HG03378 (cell line): ENCODE measurements around the gene PIGM.
A peak's percentile ranks its signal among the peaks of the same experiment; 100 is the strongest.
"Not testable (repeated sequence)": the region's sequence is repeated elsewhere in the genome, so short reads cannot be mapped to it uniquely, and the experiment has no call there.

ENCODE experiments used
- ATAC-seq: cut with Tn5 transposase; IDR thresholded peaks from one replicate; pipeline ENCODE4 v1.9.1; 2021; ENCODE audit warnings: mild to moderate bottlenecking, moderate library complexity; ENCODE audit not compliant: unreplicated experiment

The PIGM gene

DNA sequence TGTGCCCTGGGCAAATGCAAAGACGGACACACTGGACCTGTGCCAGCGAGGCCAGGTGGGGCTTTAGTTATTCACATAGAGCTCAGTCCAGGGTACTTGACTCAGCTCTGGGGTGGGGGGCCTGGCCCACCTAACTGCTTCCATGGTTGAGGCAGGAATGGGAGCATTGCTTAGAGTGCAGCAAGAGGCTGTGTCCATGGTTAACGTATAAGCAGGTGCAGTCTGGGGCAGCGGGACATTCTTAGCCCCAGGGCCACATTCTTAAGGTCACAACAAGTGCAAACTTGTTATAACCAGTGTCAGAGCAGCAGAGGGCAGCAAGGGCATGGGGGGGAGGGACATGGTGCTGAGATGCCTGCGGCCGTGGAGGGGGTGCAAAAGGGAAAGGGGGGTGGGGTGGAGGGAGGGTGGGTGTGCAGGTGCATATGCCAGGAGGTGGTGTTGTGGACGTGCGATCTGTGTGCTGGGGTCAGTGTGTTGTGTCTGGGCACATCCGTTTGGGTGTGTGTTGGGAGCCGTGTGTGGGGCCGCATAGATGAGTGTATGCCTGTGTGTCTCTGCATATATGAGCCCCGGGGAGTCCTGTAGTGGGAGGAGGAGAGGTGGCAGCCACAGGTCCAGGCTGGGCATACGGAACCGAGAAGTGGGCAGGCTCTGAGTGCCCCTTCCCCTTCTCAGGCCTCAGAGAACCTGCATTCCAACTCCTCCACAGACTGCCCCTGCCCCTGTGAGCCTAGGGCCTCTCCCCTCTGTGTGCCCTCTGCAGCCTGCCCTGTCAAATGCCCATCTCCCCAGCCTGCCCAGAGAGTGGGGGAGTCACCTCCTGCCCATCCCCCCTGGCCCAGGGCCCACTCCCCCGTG, 29.8 kb upstream of the PIGM start:
- ATAC-seq: no peak

GRCh38 chr1:160058087-160058486, 26.3 kb upstream of the PIGM start:
- ATAC-seq: no peak

GRCh38 chr1:160056648-160057169, 24.9 kb upstream of the PIGM start:
- no peak for ATAC-seq

- no peak for ATAC-seq
These were observed 22.0 kb upstream of the PIGM start for GRCh38 chr1:160053548-160054365.

GRCh38 chr1:160052936-160053335, 21.1 kb upstream of the PIGM start:
- ATAC-seq: no peak

DNA sequence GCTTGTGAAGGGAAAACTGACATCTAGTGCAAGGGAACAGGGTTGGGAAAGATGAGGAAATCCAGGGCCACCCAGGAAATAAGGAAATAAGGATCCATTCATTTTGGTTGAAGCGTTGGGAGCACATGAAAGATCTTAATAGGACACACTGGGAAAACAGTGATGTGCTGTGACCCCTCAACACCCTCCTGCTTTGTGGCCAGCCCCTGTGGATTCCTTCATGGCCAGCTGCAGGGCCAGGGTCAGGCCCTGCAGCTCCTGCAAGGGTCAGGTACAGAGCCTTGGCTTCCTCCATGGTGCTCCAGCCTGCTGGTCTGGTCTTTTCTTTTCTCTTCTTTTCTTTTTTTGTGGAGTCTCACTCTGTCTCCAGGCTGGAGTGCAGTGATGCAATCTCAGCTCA, 18.8 kb upstream of the PIGM start:
- no peak for ATAC-seq

DNA sequence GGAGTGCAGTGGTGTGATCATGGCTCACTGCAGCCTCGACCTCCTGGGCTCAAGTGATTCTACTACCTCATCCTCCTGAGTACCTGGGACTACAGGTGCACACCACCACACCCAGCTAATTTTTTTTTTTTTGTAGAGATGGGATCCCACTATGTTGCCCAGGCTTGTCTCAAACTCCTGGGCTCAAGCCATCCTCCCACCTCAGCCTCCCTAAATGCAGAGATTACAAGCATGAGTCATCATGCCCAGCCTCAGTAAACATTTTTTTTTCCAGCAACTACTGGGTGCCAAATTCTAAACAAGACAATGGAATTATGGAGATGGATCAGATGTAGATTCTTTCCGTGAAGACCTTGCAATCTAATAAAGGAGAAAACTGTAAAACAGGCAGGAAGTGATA, 18.4 kb upstream of the PIGM start:
- not testable (repeated sequence) for ATAC-seq

- ATAC-seq: no peak
These were observed 17.3 kb upstream of the PIGM start for GRCh38 chr1:160049101-160049500.

- no peak for ATAC-seq
These were observed 16.5 kb upstream of the PIGM start for GRCh38 chr1:160048335-160048734.

DNA sequence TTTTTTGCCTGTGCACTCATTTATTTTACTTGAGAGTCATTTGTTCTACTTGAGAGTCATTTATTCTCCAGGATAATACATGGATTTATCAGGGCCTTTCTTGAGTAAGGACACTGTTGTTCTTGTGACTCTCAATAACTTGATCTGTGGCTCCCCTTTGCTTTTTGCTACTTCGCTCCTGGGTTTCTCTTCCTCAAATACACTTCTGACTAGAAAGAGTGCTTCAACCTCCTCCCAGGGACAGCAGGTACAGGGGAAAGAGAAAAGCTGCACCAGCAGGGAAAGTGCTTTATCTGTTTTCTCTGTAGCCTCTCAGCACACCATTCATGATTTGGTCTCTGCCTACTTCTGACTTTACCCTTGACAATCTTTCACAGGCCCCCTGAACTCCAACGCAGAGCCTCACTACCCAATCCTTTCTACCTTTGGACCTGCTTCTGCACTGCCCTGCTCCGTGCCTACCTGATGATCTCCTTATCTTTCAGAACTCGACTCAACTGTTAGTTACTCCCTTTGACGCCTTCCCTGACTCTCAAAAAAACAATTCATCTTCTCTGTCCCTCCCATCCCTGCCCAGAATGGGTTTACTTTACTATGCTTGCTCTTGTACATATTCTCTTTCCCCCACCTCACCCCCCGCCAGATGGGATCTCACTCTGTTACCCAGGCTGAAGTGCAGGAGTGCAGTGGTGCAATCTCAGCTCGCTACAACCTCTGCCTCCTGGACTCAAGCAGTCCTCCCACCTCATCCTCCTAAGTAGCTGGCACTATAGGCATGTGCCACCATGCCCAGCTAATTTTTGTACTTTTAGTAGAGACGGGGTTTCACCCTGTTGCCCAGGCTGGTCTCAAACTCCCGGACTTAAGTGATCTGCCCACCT, 15.6 kb upstream of the PIGM start:
- no peak for ATAC-seq

GRCh38 chr1:160046494-160047110, 14.8 kb upstream of the PIGM start:
- ATAC-seq: no peak

- ATAC-seq: no peak
These were observed 13.9 kb upstream of the PIGM start for GRCh38 chr1:160045653-160046052.

DNA sequence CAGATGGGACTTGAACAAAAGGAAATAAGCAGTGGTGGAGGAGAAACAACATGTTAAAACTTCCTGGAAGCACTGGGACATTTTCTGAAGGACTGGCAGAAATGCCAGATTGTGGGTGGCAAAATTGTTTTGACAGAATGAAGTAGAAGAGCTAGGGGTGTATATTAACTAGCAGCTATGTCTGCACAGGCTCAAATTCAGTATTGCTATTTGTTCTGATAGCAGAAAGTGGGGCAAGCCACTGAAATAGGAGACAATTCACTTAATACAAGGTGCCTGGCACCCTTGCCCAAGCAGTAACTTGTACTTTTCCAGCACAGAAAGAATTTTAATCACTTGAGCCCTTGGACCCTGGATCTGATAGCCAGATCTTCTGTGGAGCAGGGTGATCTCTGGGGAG, 11.8 kb upstream of the PIGM start:
- no peak for ATAC-seq

- ATAC-seq: no peak
These were observed 8.7 kb upstream of the PIGM start for GRCh38 chr1:160040476-160040875.

GRCh38 chr1:160032165-160032820, 503 bp upstream of the PIGM start:
- ATAC-seq: peak; percentile 14

GRCh38 chr1:160030657-160031364, 979 bp downstream of the PIGM start:
- ATAC-seq: no peak

- no peak for ATAC-seq
These were observed 3.4 kb downstream of the PIGM start for GRCh38 chr1:160028426-160028825.

- no peak for ATAC-seq
These were observed 6.5 kb downstream of the PIGM start for GRCh38 chr1:160025314-160025713.

GRCh38 chr1:160024195-160024905, 7.4 kb downstream of the PIGM start:
- ATAC-seq: no peak
